Parathyroid adenoma (tissue), 2 donors: Measurements from ENCODE around the gene RBP4.

Experiments used
- H2AFZ ChIP-seq: fragments of 300-600 bp; sonication (generic); one replicate; pipeline ENCODE4 v1.7.0; 2017; ENCODE audit warnings: antibody characterized with exemption, mild to moderate bottlenecking
- H3K27ac ChIP-seq: fragments of 300-600 bp; sonication (generic); one replicate; pipeline ENCODE4 v1.7.0; 2017
- H3K27me3 ChIP-seq: fragments of 300-600 bp; sonication (generic); one replicate; pipeline ENCODE4 v1.7.0; 2017; ENCODE audit warnings: low read length; ENCODE audit not compliant: control insufficient read depth, insufficient read depth
- H3K36me3 ChIP-seq: fragments of 300-600 bp; sonication (generic); one replicate; pipeline ENCODE4 v1.7.0; 2017; ENCODE audit warnings: low read length; ENCODE audit not compliant: control insufficient read depth, insufficient read depth
- H3K4me1 ChIP-seq: fragments of 300-600 bp; sonication (generic); one replicate; pipeline ENCODE4 v1.7.0; 2017; ENCODE audit warnings: control low read depth
- H3K4me2 ChIP-seq: fragments of 300-600 bp; sonication (generic); one replicate; pipeline ENCODE4 v1.7.0; 2017; ENCODE audit warnings: low read length
- H3K4me3 ChIP-seq: fragments of 300-600 bp; sonication (generic); one replicate; pipeline ENCODE4 v1.7.0; 2017; ENCODE audit warnings: low read depth, low read length
- H3K79me2 ChIP-seq: fragments of 300-600 bp; sonication (generic); one replicate; pipeline ENCODE4 v1.7.0; 2017; ENCODE audit warnings: control low read depth
- H3K9ac ChIP-seq: fragments of 300-600 bp; sonication (generic); one replicate; pipeline ENCODE4 v1.7.0; 2017; ENCODE audit warnings: mild to moderate bottlenecking
- H3K9me3 ChIP-seq: fragments of 300-600 bp; sonication (generic); one replicate; pipeline ENCODE4 v1.7.0; 2017; ENCODE audit warnings: low read length; ENCODE audit not compliant: control insufficient read depth
- TF ChIP-seq, protein P1 (sequence below): fragments of 300-600 bp; sonication (generic); IDR thresholded peaks from one replicate; pipeline ENCODE4 v1.7.0; 2017; ENCODE audit warnings: antibody characterized with exemption, mild to moderate bottlenecking
- donor health status: primary hyperparathyroidism.

The RBP4 gene

DNA sequence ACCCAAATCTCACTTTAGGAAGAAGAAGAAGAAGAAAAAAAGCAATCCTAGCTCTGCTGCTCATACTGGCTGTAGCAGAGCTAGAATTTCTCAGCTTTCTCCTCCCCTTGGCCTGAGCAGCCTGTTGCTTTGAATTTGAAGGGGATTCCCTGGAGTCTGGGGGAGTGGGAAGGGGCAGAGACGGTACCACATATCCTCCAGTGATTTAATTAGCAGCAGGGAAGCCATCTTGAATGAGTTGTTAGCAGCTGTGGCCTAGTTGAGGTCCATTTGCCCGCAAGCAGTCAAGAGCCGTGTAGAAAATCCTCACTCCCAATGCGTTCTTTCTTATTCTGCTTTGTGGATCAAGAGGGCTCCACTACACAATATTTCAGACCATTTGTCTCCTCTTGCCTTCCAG is 27.8 kb upstream of the RBP4 start:
- Histone ChIP-seq H3K9me3 (no peaks in the 10 kb centered on the region), H3K4me2 (no peak overlapping the region), H3K4me3 (no peak overlapping the region), H3K36me3 (no peaks in the 10 kb centered on the region), H2AFZ (no peak overlapping the region), H3K27me3 (no peaks in the 10 kb centered on the region), H3K9ac (no peak overlapping the region), H3K79me2 (no peaks in the 10 kb centered on the region), H3K27ac (no peak overlapping the region), H3K4me1 (no peaks in the 10 kb centered on the region)
- TF ChIP-seq, protein P1, sequence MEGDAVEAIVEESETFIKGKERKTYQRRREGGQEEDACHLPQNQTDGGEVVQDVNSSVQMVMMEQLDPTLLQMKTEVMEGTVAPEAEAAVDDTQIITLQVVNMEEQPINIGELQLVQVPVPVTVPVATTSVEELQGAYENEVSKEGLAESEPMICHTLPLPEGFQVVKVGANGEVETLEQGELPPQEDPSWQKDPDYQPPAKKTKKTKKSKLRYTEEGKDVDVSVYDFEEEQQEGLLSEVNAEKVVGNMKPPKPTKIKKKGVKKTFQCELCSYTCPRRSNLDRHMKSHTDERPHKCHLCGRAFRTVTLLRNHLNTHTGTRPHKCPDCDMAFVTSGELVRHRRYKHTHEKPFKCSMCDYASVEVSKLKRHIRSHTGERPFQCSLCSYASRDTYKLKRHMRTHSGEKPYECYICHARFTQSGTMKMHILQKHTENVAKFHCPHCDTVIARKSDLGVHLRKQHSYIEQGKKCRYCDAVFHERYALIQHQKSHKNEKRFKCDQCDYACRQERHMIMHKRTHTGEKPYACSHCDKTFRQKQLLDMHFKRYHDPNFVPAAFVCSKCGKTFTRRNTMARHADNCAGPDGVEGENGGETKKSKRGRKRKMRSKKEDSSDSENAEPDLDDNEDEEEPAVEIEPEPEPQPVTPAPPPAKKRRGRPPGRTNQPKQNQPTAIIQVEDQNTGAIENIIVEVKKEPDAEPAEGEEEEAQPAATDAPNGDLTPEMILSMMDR, result no peak

- no peak overlapping the region for H2AFZ ChIP-seq
- H3K79me2 ChIP-seq, result no peaks in the 10 kb centered on the region
- no peaks in the 10 kb centered on the region for H3K36me3 ChIP-seq
- no peaks in the 10 kb centered on the region for H3K4me1 ChIP-seq
- no peak overlapping the region for H3K4me2 ChIP-seq
- H3K27ac ChIP-seq, result no peak overlapping the region
- no peak overlapping the region for H3K4me3 ChIP-seq
- H3K27me3 ChIP-seq, result no peaks in the 10 kb centered on the region
- no peak overlapping the region for H3K9ac ChIP-seq
- H3K9me3 ChIP-seq, result no peaks in the 10 kb centered on the region
- TF ChIP-seq, protein P1, result no peak
These were observed 21.9 kb upstream of the RBP4 start for GRCh38 chr10:93622942-93623341.

DNA sequence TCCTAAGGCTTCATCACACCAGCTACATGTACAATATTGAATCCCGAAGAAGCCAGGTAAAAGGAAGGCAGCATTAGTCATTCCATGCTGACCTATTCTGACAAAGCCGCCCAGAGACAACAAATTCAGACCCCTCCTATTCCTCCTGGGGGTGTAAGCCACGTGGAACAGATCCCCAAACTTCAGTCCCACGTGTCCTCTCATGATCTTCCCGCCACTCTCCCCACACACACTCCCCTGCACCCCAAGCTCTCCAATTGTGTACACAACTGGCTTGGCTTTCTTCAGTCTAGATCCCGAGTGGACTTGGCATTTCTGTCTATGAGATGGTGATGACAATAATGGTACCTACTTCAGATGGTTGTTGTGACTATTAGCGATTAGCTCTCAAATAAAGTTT is 19.9 kb upstream of the RBP4 start:
- no peak overlapping the region for H3K27ac ChIP-seq
- H2AFZ ChIP-seq, result no peak overlapping the region
- H3K79me2 ChIP-seq, result no peaks in the 10 kb centered on the region
- H3K27me3 ChIP-seq, result no peaks in the 10 kb centered on the region
- no peak overlapping the region for H3K4me3 ChIP-seq
- TF ChIP-seq, protein P1, result no peak
- no peak overlapping the region for H3K9ac ChIP-seq
- no peaks in the 10 kb centered on the region for H3K9me3 ChIP-seq
- H3K4me2 ChIP-seq, result no peak overlapping the region
- H3K36me3 ChIP-seq, result no peaks in the 10 kb centered on the region
- no peaks in the 10 kb centered on the region for H3K4me1 ChIP-seq

DNA sequence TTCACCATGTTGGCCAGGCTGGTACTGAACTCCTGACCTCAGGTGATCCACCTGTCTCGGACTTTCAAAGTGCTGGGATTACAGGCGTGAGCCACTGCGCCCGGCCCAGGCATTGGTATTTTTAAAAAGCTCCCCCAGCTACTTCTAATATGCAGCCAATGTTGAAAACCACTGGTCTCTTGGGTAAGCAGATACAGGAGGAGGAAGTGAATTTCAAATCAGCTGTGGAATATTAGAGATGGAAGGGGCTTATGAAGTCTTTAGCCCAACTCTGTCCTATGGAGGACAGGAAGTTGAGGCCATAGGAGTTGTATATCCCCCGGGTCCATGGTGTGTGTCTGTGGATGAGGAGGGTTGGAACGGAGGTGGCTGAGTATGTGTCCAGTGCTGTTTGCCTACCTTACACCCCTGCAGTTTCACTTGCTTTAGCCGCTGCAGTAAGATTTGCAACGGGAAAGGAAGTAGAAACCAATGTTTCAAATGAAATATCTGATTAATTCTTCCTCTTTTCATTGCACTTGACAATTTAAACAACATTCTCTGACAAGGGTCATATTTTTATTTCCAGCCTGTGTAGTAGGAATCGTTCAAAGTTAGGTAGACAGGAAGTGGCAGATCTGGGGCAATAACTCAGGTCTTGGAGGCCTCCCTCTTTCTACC is 14.7 kb upstream of the RBP4 start:
- H3K36me3 ChIP-seq, result no peaks in the 10 kb centered on the region
- no peaks in the 10 kb centered on the region for H3K27me3 ChIP-seq
- no peak overlapping the region for H3K4me3 ChIP-seq
- H3K27ac ChIP-seq, result no peak overlapping the region
- TF ChIP-seq, protein P1, result no peak
- no peak overlapping the region for H3K9ac ChIP-seq
- H3K4me2 ChIP-seq, result no peak overlapping the region
- H3K9me3 ChIP-seq, result no peaks in the 10 kb centered on the region
- no peaks in the 10 kb centered on the region for H3K4me1 ChIP-seq
- no peak overlapping the region for H2AFZ ChIP-seq
- H3K79me2 ChIP-seq, result no peaks in the 10 kb centered on the region
